ENCODE data around the gene SLC2A14. TPM values are rescaled to one million over a fixed set of nuclear protein-coding genes. Genes with fewer than 3 reads are reported as not detected.
A peak's percentile ranks its signal among the peaks of the same experiment; 100 is the strongest.

The SLC2A14 gene
- total RNA-seq, 1 experiment from 2014 or later = 0.13 TPM

DNA sequence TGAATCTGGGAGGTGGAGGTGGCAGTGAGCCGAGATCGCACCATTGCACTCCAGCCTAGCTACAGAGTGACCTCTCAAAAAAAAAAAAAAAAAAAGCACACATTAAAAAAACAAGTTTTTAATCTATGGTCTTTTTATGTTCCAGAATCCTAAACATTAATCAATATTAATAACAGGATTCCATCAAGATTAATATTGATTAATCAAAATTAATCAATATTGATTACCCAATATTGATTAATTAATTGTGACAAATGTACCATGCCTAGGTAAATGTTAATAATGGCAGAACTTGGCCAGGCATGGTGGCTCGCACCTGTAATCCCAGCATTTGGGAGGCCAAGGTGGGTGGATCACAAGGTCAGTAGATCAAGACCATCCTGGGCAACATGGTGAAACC, 91.4 kb downstream of the SLC2A14 start:
- no peak for DNase-seq
- H3F3A ChIP-seq (ENCODE audit: insufficient read depth, low read depth) = no peaks in the 10 kb centered on the region
- no peak for TF ChIP-seq CTCF (conservative IDR thresholded peaks at IDR 0.05)
- TF ChIP-seq EZH2 (IDR thresholded peaks at IDR 0.05; ENCODE audit: low read depth) = no peak
- POLR2A ChIA-PET (ENCODE audit: unreplicated experiment) = no interaction called here
- CTCF ChIA-PET = no interaction called here
- intact Hi-C loops (cut with micrococcal nuclease; ENCODE audit: unreplicated experiment) = no loop called here
- H3K27ac ChIP-seq = no peak overlapping the region
- BruUV-seq (replicated peaks) = no TSS peak
- H3K4me1 ChIP-seq (replicated peaks; ENCODE audit: insufficient read depth) = no peaks in the 10 kb centered on the region
- H3K27me3 ChIP-seq (ENCODE audit: insufficient read depth, low read depth) = no peaks in the 10 kb centered on the region
- no peak overlapping the region for H3K4me3 ChIP-seq
- H3K9me2 ChIP-seq (ENCODE audit: insufficient read depth) = no peaks in the 10 kb centered on the region
- no peak overlapping the region for H2AFZ ChIP-seq
- H3K4me2 ChIP-seq = no peak overlapping the region
- H3K36me3 ChIP-seq (ENCODE audit: low read depth) = no peaks in the 10 kb centered on the region
- H3K9me3 ChIP-seq (ENCODE audit: insufficient read depth, low read depth) = no peaks in the 10 kb centered on the region
- no peaks in the 10 kb centered on the region for H3K79me2 ChIP-seq (ENCODE audit: low read depth)
- H4K20me1 ChIP-seq (ENCODE audit: insufficient read depth) = no peaks in the 10 kb centered on the region

DNA sequence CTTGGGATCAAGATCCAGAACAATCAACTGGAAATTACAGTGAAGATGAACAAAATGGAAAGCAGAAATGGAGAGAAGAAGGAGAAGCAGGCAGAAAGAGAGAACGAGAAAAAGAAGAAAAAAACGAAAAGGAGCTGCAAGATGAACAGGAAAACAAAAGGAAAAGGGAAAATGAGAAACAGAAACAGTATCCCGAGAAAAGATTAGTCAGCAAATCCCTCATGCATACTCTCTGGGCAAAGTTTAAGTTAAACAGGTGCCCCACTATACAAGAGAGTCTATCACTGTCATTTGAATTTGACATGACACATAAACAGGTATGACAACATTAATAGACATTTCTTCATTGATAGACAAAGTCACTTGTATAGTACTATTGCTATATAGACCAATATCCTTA, 102.7 kb downstream of the SLC2A14 start:
- TF ChIP-seq EZH2 (IDR thresholded peaks at IDR 0.05; ENCODE audit: low read depth) (no peak), CTCF (conservative IDR thresholded peaks at IDR 0.05) (no peak)
- no peak overlapping the region for H3K4me2 ChIP-seq
- no peaks in the 10 kb centered on the region for H3K9me2 ChIP-seq (ENCODE audit: insufficient read depth)
- no peaks in the 10 kb centered on the region for H3K4me1 ChIP-seq (replicated peaks; ENCODE audit: insufficient read depth)
- H2AFZ ChIP-seq = no peak overlapping the region
- H4K20me1 ChIP-seq (ENCODE audit: insufficient read depth) = no peaks in the 10 kb centered on the region
- no peaks in the 10 kb centered on the region for H3K36me3 ChIP-seq (ENCODE audit: low read depth)
- no peaks in the 10 kb centered on the region for H3K79me2 ChIP-seq (ENCODE audit: low read depth)
- peak in 1 of 2 experiments; percentile 41 for DNase-seq
- ChIA-PET POLR2A (ENCODE audit: unreplicated experiment) (no interaction called here), CTCF (no interaction called here)
- H3K27ac ChIP-seq = no peak overlapping the region
- no TSS peak for BruUV-seq (replicated peaks)
- H3F3A ChIP-seq (ENCODE audit: insufficient read depth, low read depth) = no peaks in the 10 kb centered on the region
- no peak overlapping the region for H3K4me3 ChIP-seq
- intact Hi-C loops (cut with micrococcal nuclease; ENCODE audit: unreplicated experiment) = no loop called here
- H3K27me3 ChIP-seq (ENCODE audit: insufficient read depth, low read depth) = no peaks in the 10 kb centered on the region
- no peaks in the 10 kb centered on the region for H3K9me3 ChIP-seq (ENCODE audit: insufficient read depth, low read depth)

Other genes starting within 250 kb of the SLC2A14 start
- gene APOBEC1, start 207.0 kb downstream of the SLC2A14 start, total RNA-seq (2021) = not detected in 2 replicates
- gene GDF3, start 177.1 kb downstream of the SLC2A14 start, total RNA-seq (2021) = not detected in 2 replicates
- not detected in 2 replicates for gene DPPA3, start 161.5 kb downstream of the SLC2A14 start, total RNA-seq (2021)
- not detected in 2 replicates for gene CLEC4C, start 125.5 kb downstream of the SLC2A14 start, total RNA-seq (2021)
- gene NANOGNB, start 107.7 kb downstream of the SLC2A14 start, total RNA-seq (2021) = not detected in 2 replicates
- gene NANOG, start 83.5 kb downstream of the SLC2A14 start, total RNA-seq (2021) = not detected in 2 replicates
- gene SLC2A3, start 63.3 kb upstream of the SLC2A14 start, total RNA-seq (2021) = 24.9 and 26.2 TPM in 2 replicates
- 28.2 and 30.3 TPM in 2 replicates for gene FOXJ2, start 159.8 kb upstream of the SLC2A14 start, total RNA-seq (2021)
- gene C3AR1, start 193.4 kb upstream of the SLC2A14 start, total RNA-seq (2021) = not detected in 2 replicates
- gene NECAP1, start 209.4 kb upstream of the SLC2A14 start, total RNA-seq (2021) = 26.5 and 28.1 TPM in 2 replicates

Measured in PC-9 (cell line).